HG03378 (cell line): ENCODE measurements around the gene EPB42.
"Not testable (repeated sequence)": the region's sequence is repeated elsewhere in the genome, so short reads cannot be mapped to it uniquely, and the experiment has no call there.

ENCODE experiments used
- ATAC-seq: cut with Tn5 transposase; IDR thresholded peaks from one replicate; pipeline ENCODE4 v1.9.1; 2021; ENCODE audit warnings: mild to moderate bottlenecking, moderate library complexity; ENCODE audit not compliant: unreplicated experiment

Gene EPB42

GRCh38 chr15:43213466-43213865, 7.4 kb downstream of the EPB42 start:
- ATAC-seq = no peak

- no peak for ATAC-seq
Measured at GRCh38 chr15:43212951-43213350, 7.9 kb downstream of the EPB42 start.

GRCh38 chr15:43212299-43212698, 8.5 kb downstream of the EPB42 start:
- ATAC-seq = no peak

- ATAC-seq = no peak
Measured at GRCh38 chr15:43211224-43211735, 9.5 kb downstream of the EPB42 start.

- ATAC-seq = no peak
Measured at GRCh38 chr15:43210807-43211206, 10.0 kb downstream of the EPB42 start.

GRCh38 chr15:43210172-43210745, 10.6 kb downstream of the EPB42 start:
- no peak for ATAC-seq

- no peak for ATAC-seq
Measured at GRCh38 chr15:43209059-43209824, 11.6 kb downstream of the EPB42 start.

- no peak for ATAC-seq
Measured at GRCh38 chr15:43208052-43209002, 12.5 kb downstream of the EPB42 start.

GRCh38 chr15:43207024-43207423, 13.8 kb downstream of the EPB42 start:
- ATAC-seq = no peak

GRCh38 chr15:43206054-43206453, 14.8 kb downstream of the EPB42 start:
- no peak for ATAC-seq

GRCh38 chr15:43204016-43204901, 16.6 kb downstream of the EPB42 start:
- ATAC-seq = no peak

GRCh38 chr15:43199945-43200488, 20.8 kb downstream of the EPB42 start:
- ATAC-seq = no peak

- ATAC-seq = no peak
Measured at GRCh38 chr15:43198992-43199391, 21.8 kb downstream of the EPB42 start.

GRCh38 chr15:43198556-43198955, 22.3 kb downstream of the EPB42 start:
- not testable (repeated sequence) for ATAC-seq

GRCh38 chr15:43197773-43198172, 23.0 kb downstream of the EPB42 start:
- ATAC-seq = not testable (repeated sequence)

GRCh38 chr15:43196760-43197548, 23.9 kb downstream of the EPB42 start:
- ATAC-seq = no peak

- ATAC-seq = no peak
Measured at GRCh38 chr15:43194795-43195194, 26.0 kb downstream of the EPB42 start.

GRCh38 chr15:43193710-43194109, 27.1 kb downstream of the EPB42 start:
- ATAC-seq = no peak

- ATAC-seq = no peak
Measured at GRCh38 chr15:43190178-43190577, 30.6 kb downstream of the EPB42 start.
